Stimulated activated CD4-positive, alpha-beta T cell treated with anti-CD3 and anti-CD28 coated beads, Interleukin-12 subunit alpha, Interleukin-12 subunit beta, amount 100 ng/mL, for 48 hours (primary cell): ENCODE data around the gene TNKS2.
"Not testable (repeated sequence)": the region's sequence is repeated elsewhere in the genome, so short reads cannot be mapped to it uniquely, and the experiment has no call there.

Experiments used
- DNase-seq, 3 donors: peaks; one replicate each; pipeline ENCODE4 v3.0.0-alpha.2; 2020; ENCODE audit warnings: low read depth in 2 of 3, low spot score in 1 of 3

TNKS2 gene

GRCh38 chr10:91865562-91866081 is 67.4 kb downstream of the TNKS2 start:
- no peak for DNase-seq

- no peak for DNase-seq
Measured at GRCh38 chr10:91875156-91875555, 76.9 kb downstream of the TNKS2 start.

GRCh38 chr10:91875779-91876178 is 77.6 kb downstream of the TNKS2 start:
- no peak for DNase-seq

GRCh38 chr10:91879515-91880170 is 81.4 kb downstream of the TNKS2 start:
- DNase-seq, result no peak

GRCh38 chr10:91880310-91880709 is 82.1 kb downstream of the TNKS2 start:
- no peak for DNase-seq

GRCh38 chr10:91883549-91884444 is 85.6 kb downstream of the TNKS2 start:
- DNase-seq, result no peak

- DNase-seq, result no peak
Measured at GRCh38 chr10:91884536-91884935, 86.3 kb downstream of the TNKS2 start.

GRCh38 chr10:91885362-91886079 is 87.3 kb downstream of the TNKS2 start:
- DNase-seq, result no peak

- no peak for DNase-seq
Measured at GRCh38 chr10:91886954-91887271, 88.7 kb downstream of the TNKS2 start.

- no peak for DNase-seq
Measured at GRCh38 chr10:91887272-91888076, 89.2 kb downstream of the TNKS2 start.

- no peak for DNase-seq
Measured at GRCh38 chr10:91891125-91892001, 93.1 kb downstream of the TNKS2 start.

- no peak for DNase-seq
Measured at GRCh38 chr10:91893051-91893450, 94.8 kb downstream of the TNKS2 start.

- not testable (repeated sequence) for DNase-seq
Measured at GRCh38 chr10:91894261-91894685, 96.0 kb downstream of the TNKS2 start.

- no peak for DNase-seq
Measured at GRCh38 chr10:91896212-91896756, 98.1 kb downstream of the TNKS2 start.

- DNase-seq, result no peak
Measured at GRCh38 chr10:91897421-91897820, 99.2 kb downstream of the TNKS2 start.

GRCh38 chr10:91901784-91902677 is 103.8 kb downstream of the TNKS2 start:
- peak; percentile 32 to 67 (median 36) for DNase-seq

- no peak for DNase-seq
Measured at GRCh38 chr10:91907033-91907594, 108.9 kb downstream of the TNKS2 start.

- no peak for DNase-seq
Measured at GRCh38 chr10:91907914-91908336, 109.7 kb downstream of the TNKS2 start.
